Neural cell (in vitro differentiated cells): ENCODE results near the gene UBE2K. TPM values are rescaled to one million over a fixed set of nuclear protein-coding genes. Genes with fewer than 3 reads are reported as not detected.
"Not testable (repeated sequence)": the region's sequence is repeated elsewhere in the genome, so short reads cannot be mapped to it uniquely, and the experiment has no call there.

Source experiments
- H2AFZ ChIP-seq: fragments of 200-600, 300-800 bp; sonication (generic), shearing (Covaris generic); 2 replicates; pipeline ENCODE4 v1.6.0; 2014; ENCODE audit warnings: low read depth, mild to moderate bottlenecking, antibody characterized with exemption, low read length, moderate library complexity
- H3F3A ChIP-seq: fragments of 200-600 bp; shearing (Covaris generic); 2 replicates; pipeline ENCODE4 v1.6.1; 2016; ENCODE audit warnings: mild to moderate bottlenecking, moderate library complexity, mixed read lengths, antibody characterized with exemption, low read length; ENCODE audit not compliant: insufficient read depth, poor library complexity, severe bottlenecking
- H3K27ac ChIP-seq: fragments of 200-600, 300-800 bp; sonication (generic), shearing (Covaris generic); 2 replicates; pipeline ENCODE4 v1.5.1; 2014; ENCODE audit warnings: mild to moderate bottlenecking, low read length, moderate library complexity
- H3K27me3 ChIP-seq: fragments of 300-800, 200-600 bp; sonication (generic), shearing (Covaris generic); 2 replicates; pipeline ENCODE4 v1.6.0; 2014; ENCODE audit warnings: mild to moderate bottlenecking, low read depth, low read length, moderate library complexity; ENCODE audit not compliant: insufficient read depth
- H3K36me3 ChIP-seq: fragments of 300-800, 200-600 bp; sonication (generic), shearing (Covaris generic); 2 replicates; pipeline ENCODE4 v1.5.1; 2014; ENCODE audit warnings: mild to moderate bottlenecking, antibody characterized with exemption, low read length, moderate library complexity; ENCODE audit not compliant: insufficient read depth
- H3K4me2 ChIP-seq: fragments of 300-800, 200-600 bp; sonication (generic), shearing (Covaris generic); 2 replicates; pipeline ENCODE4 v1.6.0; 2014; ENCODE audit warnings: mild to moderate bottlenecking, low read length
- H3K4me3 ChIP-seq: fragments of 300-800, 200-600 bp; sonication (generic), shearing (Covaris generic); 2 replicates; pipeline ENCODE4 v1.5.1; 2014; ENCODE audit warnings: mild to moderate bottlenecking, low read length, moderate library complexity
- H3K79me2 ChIP-seq: fragments of 200-600 bp; shearing (Covaris generic); replicated peaks from 2 replicates; pipeline ENCODE4 v1.6.0; 2014; ENCODE audit warnings: mild to moderate bottlenecking, low read length, moderate library complexity; ENCODE audit not compliant: insufficient read depth
- H3K9ac ChIP-seq: fragments of 300-800, 200-600 bp; sonication (generic), shearing (Covaris generic); 2 replicates; pipeline ENCODE4 v1.6.1; 2016; ENCODE audit warnings: mild to moderate bottlenecking, low read length, mixed read lengths
- H3K9me2 ChIP-seq: fragments of 200-600 bp; shearing (Covaris generic); 2 replicates; pipeline ENCODE4 v1.6.1; 2016; ENCODE audit warnings: mild to moderate bottlenecking, low read length, mixed read lengths; ENCODE audit not compliant: insufficient read depth
- H3K9me3 ChIP-seq: fragments of 200-600, 300-800 bp; sonication (generic), shearing (Covaris generic); 2 replicates; pipeline ENCODE4 v1.6.1; 2016; ENCODE audit warnings: mild to moderate bottlenecking, mixed run types, low read length, moderate library complexity, mixed read lengths
- H4K20me1 ChIP-seq: fragments of 200-600 bp; shearing (Covaris generic); 2 replicates; pipeline ENCODE4 v1.6.1; 2016; ENCODE audit warnings: mild to moderate bottlenecking, mixed run types; ENCODE audit not compliant: insufficient read depth
- EP300 ChIP-seq: fragments of 450-650 bp; conservative IDR thresholded peaks from 2 replicates; pipeline ENCODE4 v1.6.1; 2014; ENCODE audit warnings: antibody characterized with exemption, mild to moderate bottlenecking, moderate library complexity; ENCODE audit not compliant: poor library complexity, severe bottlenecking
- EZH2 ChIP-seq: fragments of 200-600, 300-800 bp; shearing (Covaris generic), sonication (generic); IDR thresholded peaks from 2 replicates; pipeline ENCODE4 v1.6.1; 2014; ENCODE audit warnings: antibody characterized with exemption, low read length, borderline replicate concordance, mild to moderate bottlenecking; ENCODE audit not compliant: insufficient read depth, poor library complexity, severe bottlenecking
- MXI1 ChIP-seq: fragments of 450-650 bp; conservative IDR thresholded peaks from 2 replicates; pipeline ENCODE4 v1.6.1; 2014; ENCODE audit warnings: antibody characterized with exemption, mild to moderate bottlenecking; ENCODE audit not compliant: poor library complexity, severe bottlenecking
- POLR2AphosphoS5 ChIP-seq: IDR thresholded peaks from 2 replicates; pipeline ENCODE4 v1.6.1; 2012
- RAD21 ChIP-seq: fragments of 450-650 bp; conservative IDR thresholded peaks from 2 replicates; pipeline ENCODE4 v1.6.1; 2014; ENCODE audit warnings: antibody characterized with exemption, mild to moderate bottlenecking, moderate library complexity
- REST ChIP-seq: IDR thresholded peaks from 2 replicates; pipeline ENCODE4 v1.6.1; 2012; ENCODE audit warnings: borderline replicate concordance
- SMC3 ChIP-seq: fragments of 450-650 bp; conservative IDR thresholded peaks from 2 replicates; pipeline ENCODE4 v1.6.1; 2014; ENCODE audit warnings: antibody characterized with exemption, mild to moderate bottlenecking, moderate library complexity; ENCODE audit not compliant: poor library complexity
- TAF1 ChIP-seq: IDR thresholded peaks from 2 replicates; pipeline ENCODE4 v1.6.1; 2012; ENCODE audit warnings: low read depth
- polyA plus RNA-seq: library from polyadenylated mRNA; depleted of rRNA; stranded (reverse); fragments of >200 nt; gene quantifications from 2 replicates; pipeline ENCODE4 v1.2.3, GENCODE V29; 2014
- TF ChIP-seq, protein P1 (sequence below): fragments of 450-650 bp; IDR thresholded peaks from 2 replicates; pipeline ENCODE4 v1.5.1; 2014; ENCODE audit warnings: antibody characterized with exemption, mild to moderate bottlenecking, moderate library complexity; ENCODE audit not compliant: poor library complexity, severe bottlenecking

Gene UBE2K
- polyA plus RNA-seq, 1 donor from 2014 or later, result 45.8 TPM

GRCh38 chr4:39715788-39716187 lies 17.9 kb downstream of the UBE2K start:
- TF ChIP-seq EP300 (no peak), RAD21 (no peak), SMC3 (no peak), REST (no peak), TAF1 (no peak), EZH2 (no peak)
- TF ChIP-seq, protein P1, sequence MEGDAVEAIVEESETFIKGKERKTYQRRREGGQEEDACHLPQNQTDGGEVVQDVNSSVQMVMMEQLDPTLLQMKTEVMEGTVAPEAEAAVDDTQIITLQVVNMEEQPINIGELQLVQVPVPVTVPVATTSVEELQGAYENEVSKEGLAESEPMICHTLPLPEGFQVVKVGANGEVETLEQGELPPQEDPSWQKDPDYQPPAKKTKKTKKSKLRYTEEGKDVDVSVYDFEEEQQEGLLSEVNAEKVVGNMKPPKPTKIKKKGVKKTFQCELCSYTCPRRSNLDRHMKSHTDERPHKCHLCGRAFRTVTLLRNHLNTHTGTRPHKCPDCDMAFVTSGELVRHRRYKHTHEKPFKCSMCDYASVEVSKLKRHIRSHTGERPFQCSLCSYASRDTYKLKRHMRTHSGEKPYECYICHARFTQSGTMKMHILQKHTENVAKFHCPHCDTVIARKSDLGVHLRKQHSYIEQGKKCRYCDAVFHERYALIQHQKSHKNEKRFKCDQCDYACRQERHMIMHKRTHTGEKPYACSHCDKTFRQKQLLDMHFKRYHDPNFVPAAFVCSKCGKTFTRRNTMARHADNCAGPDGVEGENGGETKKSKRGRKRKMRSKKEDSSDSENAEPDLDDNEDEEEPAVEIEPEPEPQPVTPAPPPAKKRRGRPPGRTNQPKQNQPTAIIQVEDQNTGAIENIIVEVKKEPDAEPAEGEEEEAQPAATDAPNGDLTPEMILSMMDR, result no peak
- Histone ChIP-seq H3K27ac (no peak overlapping the region), H3K9me3 (no peaks in the 10 kb centered on the region), H4K20me1 (no peaks in the 10 kb centered on the region), H3K4me2 (no peak overlapping the region), H3K79me2 (peaks cover 62% of the 10 kb centered on the region), H3K36me3 (no peaks in the 10 kb centered on the region), H3K4me3 (no peak overlapping the region), H2AFZ (no peak overlapping the region), H3K9ac (no peak overlapping the region), H3F3A (no peaks in the 10 kb centered on the region), H3K9me2 (no peaks in the 10 kb centered on the region), H3K27me3 (no peaks in the 10 kb centered on the region)

DNA sequence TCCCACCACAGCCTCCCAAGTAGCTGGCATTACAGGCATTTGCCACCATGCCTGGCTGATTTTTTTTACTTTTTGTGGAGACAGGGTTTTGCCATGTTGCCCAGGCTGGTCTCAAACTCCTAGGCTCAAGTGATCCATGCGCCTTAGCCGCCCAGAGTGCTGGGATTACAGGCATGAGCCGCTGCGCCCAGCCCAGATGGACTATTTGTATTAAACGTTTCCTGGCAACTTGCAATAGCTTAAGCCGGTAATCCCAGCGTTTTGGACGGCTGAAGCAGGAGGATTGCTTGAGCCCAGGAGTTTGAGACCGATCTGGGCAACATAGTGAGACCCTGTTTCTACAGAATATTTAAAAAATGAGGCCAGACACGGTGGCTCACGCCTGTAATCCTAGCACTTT lies 18.4 kb downstream of the UBE2K start:
- no peaks in the 10 kb centered on the region for H3K27me3 ChIP-seq
- no peaks in the 10 kb centered on the region for H3F3A ChIP-seq
- peaks cover 64% of the 10 kb centered on the region for H3K79me2 ChIP-seq
- H3K4me2 ChIP-seq, result no peak overlapping the region
- H3K4me3 ChIP-seq, result no peak overlapping the region
- no peak overlapping the region for H3K27ac ChIP-seq
- no peaks in the 10 kb centered on the region for H3K9me3 ChIP-seq
- H4K20me1 ChIP-seq, result no peaks in the 10 kb centered on the region
- TF ChIP-seq TAF1 (no peak), EP300 (no peak), REST (no peak), POLR2AphosphoS5 (no peak), EZH2 (no peak), MXI1 (no peak), RAD21 (no peak), SMC3 (no peak)
- TF ChIP-seq, protein P1, result no peak
- H3K9me2 ChIP-seq, result no peaks in the 10 kb centered on the region
- no peak overlapping the region for H3K9ac ChIP-seq
- H3K36me3 ChIP-seq, result no peaks in the 10 kb centered on the region
- H2AFZ ChIP-seq, result no peak overlapping the region

DNA sequence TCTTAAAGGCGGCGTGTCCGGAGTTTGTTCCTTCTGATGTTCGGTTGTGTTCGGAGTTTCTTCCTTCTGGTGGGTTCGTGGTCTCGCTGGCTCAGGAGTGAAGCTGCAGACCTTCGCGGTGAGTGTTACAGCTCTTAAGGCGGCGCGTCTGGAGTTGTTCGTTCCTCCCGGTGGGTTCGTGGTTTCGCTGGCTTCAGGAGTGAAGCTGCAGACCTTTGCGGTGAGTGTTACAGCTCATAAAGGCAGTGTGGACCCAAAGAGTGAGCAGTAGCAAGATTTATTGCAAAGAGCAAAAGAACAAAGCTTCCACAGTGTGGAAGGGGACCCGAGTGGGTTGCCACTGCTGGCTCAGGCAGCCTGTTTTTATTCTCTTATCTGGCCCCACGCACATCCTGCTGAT lies 19.8 kb downstream of the UBE2K start:
- not testable (repeated sequence) for H3F3A ChIP-seq, H2AFZ ChIP-seq, H3K4me2 ChIP-seq, H4K20me1 ChIP-seq, H3K36me3 ChIP-seq, H3K9ac ChIP-seq, H3K27me3 ChIP-seq, H3K4me3 ChIP-seq, H3K27ac ChIP-seq, H3K9me3 ChIP-seq, H3K9me2 ChIP-seq
- peaks cover 55% of the 10 kb centered on the region for H3K79me2 ChIP-seq
